Pancreas (tissue), 10 donors: Measurements from ENCODE around the gene LIMS2. TPM values are rescaled to one million over a fixed set of nuclear protein-coding genes. Genes with fewer than 3 reads are reported as not detected.

Source experiments
- ATAC-seq, 4 donors: fragments of 200-7000 bp; cut with Tn5 transposase; one replicate each; pipeline versions ENCODE4 v1.8.0 to v1.9.1; 2020; ENCODE audit warnings: mild to moderate bottlenecking in 4 of 4, moderate library complexity in 4 of 4
- DNase-seq, 6 donors: peaks; one replicate each; pipeline ENCODE4 v3.0.0-alpha.2; 2020
- FAIRE-seq: peaks from 2 replicates; lab custom pipeline; 2012; peaks lifted over from hg19 to GRCh38; lab: Jason Lieb, UNC
- H3K27ac ChIP-seq, 4 donors: fragments of 200-600 bp; sonication (generic); 1 replicate in 3 of 4; 2 replicates in 1 of 4; pipeline versions ENCODE4 v1.5.0 to v1.8.0; 2020
- H3K27me3 ChIP-seq, 4 donors: fragments of 200-600 bp; one replicate each; pipeline ENCODE4 v1.8.0; 2021
- H3K36me3 ChIP-seq, 3 donors: fragments of 200-600 bp; sonication (generic) in 1 of 3; one replicate each; pipeline versions ENCODE4 v1.5.0 to v1.8.0; 2020 to 2021
- H3K4me1 ChIP-seq, 3 donors: fragments of 200-600 bp; one replicate each; pipeline ENCODE4 v1.8.0; 2021
- H3K4me3 ChIP-seq, 4 donors: fragments of 200-600 bp; sonication (generic) in 2 of 4; one replicate each; pipeline versions ENCODE4 v1.5.0 to v1.8.0; 2020 to 2021
- H3K9me3 ChIP-seq, 4 donors: fragments of 200-600 bp; one replicate each; pipeline ENCODE4 v1.8.0; 2021
- CTCF ChIP-seq, 4 donors: fragments of 200-600 bp; sonication (generic) in 3 of 4; IDR thresholded peaks; one replicate each; pipeline versions ENCODE4 v1.5.0 to v1.8.0; 2021; ENCODE audit warnings: antibody characterized with exemption in 4 of 4
- WGBS, 2 donors: extraction: QIAGEN DNeasy Blood & Tissue Kit; methylation state at CpG; one replicate each; pipeline ENCODE4 v1.1.7; 2013; 5-methylcytosine and 5-hydroxymethylcytosine counted together
- intact Hi-C, 3 donors: fragments of 100-400 bp; cut with DNase I; formaldehyde crosslinking; loops; one replicate each; pipeline versions ENCODE4 v1.11.1 to v1.14.2; 2022
- polyA plus RNA-seq, 2 donors: library from polyadenylated mRNA; stranded (reverse); fragments of 200-250 nt; gene quantifications; one replicate each; pipeline ENCODE4 v1.2.3, GENCODE V29; 2013
- total RNA-seq, 6 donors: library from RNA; stranded (reverse); fragmentation: NEBNext Ultra II Directional in 4 of 6; extraction: Animal tissue kit (Norgen Biotek cat#: 25700) in 4 of 6; gene quantifications; one replicate each; pipeline versions ENCODE4 v1.2.1 to v1.2.4, GENCODE V29; 2021 to 2023
- donor health status: healthy with polysubstance abuse.
- donor health status: DM: no; HTN: no; CAD: no; lungs with moderate emphysema.
- donor health status: DM: no; HTN: no; CAD: no.
- donor health status: control.
- donor health status: control.
- donor health status: Bipolar disorder and iron deficiency.
- donor health status: DM: yes; HTN: yes; CAD: no.
- donor health status: DM: no; HTN: no; CAD: no.
- donor health status: DM: no; HTN: no; CAD: no.
- donor health status: DM: yes; HTN: yes; CAD: no.

Gene LIMS2
- total and polyA plus RNA-seq, 8 donors, result 2.2 to 139 (median 5.2) TPM

GRCh38 chr2:127639111-127639474, 36.2 kb downstream of the LIMS2 start:
- intact Hi-C loops, result no loop called here
- Histone ChIP-seq H3K9me3 (no peaks in the 10 kb centered on the region), H3K36me3 (no peaks in the 10 kb centered on the region), H3K4me1 (no peaks in the 10 kb centered on the region), H3K4me3 (no peak overlapping the region), H3K27me3 (no peaks in the 10 kb centered on the region), H3K27ac (no peak overlapping the region)
- no peak for ATAC-seq
- no peak for FAIRE-seq
- no peak for DNase-seq
- TF ChIP-seq CTCF (IDR thresholded peaks at IDR 0.05), result no peak
- 91% methylated on average over 12 to 13 of the region's 13 CpGs for WGBS, 2 donors

GRCh38 chr2:127638361-127639110, 36.8 kb downstream of the LIMS2 start:
- FAIRE-seq (no peak), ATAC-seq (peak in 1 of 4 donors; percentile 37), DNase-seq (peak in 1 of 6 donors; percentile 31)
- intact Hi-C loops, result no loop called here
- Histone ChIP-seq H3K27me3 (no peaks in the 10 kb centered on the region), H3K9me3 (no peaks in the 10 kb centered on the region), H3K4me3 (no peak overlapping the region), H3K27ac (peak overlapping the region in 1 of 4 donors; percentile 62), H3K4me1 (no peaks in the 10 kb centered on the region), H3K36me3 (no peaks in the 10 kb centered on the region)
- 57 to 64% methylated on average over 23 of the region's 23 CpGs for WGBS, 2 donors
- TF ChIP-seq CTCF (IDR thresholded peaks at IDR 0.05), result no peak

- Histone ChIP-seq H3K9me3 (no peaks in the 10 kb centered on the region), H3K4me3 (no peak overlapping the region), H3K27me3 (no peaks in the 10 kb centered on the region), H3K4me1 (no peaks in the 10 kb centered on the region), H3K36me3 (no peaks in the 10 kb centered on the region), H3K27ac (peak overlapping the region in 2 of 4 donors; percentile 27 to 62)
- intact Hi-C loops, result no loop called here
- DNase-seq (peak in 1 of 6 donors; percentile 35), FAIRE-seq (no peak), ATAC-seq (peak in 3 of 4 donors; percentile 20 to 63 (median 44))
- no peak for TF ChIP-seq CTCF (IDR thresholded peaks at IDR 0.05)
- 51 to 71% methylated on average over 8 of the region's 8 CpGs for WGBS, 2 donors
These were observed 37.5 kb downstream of the LIMS2 start for GRCh38 chr2:127637725-127638252.

- no peaks in the 10 kb centered on the region for H3K27me3 ChIP-seq
- no peak overlapping the region for H3K4me3 ChIP-seq
- FAIRE-seq, result no peak
- H3K9me3 ChIP-seq, result no peaks in the 10 kb centered on the region
- 69 to 70% methylated on average over 11 to 13 of the region's 13 CpGs for WGBS, 2 donors
- H3K36me3 ChIP-seq, result no peaks in the 10 kb centered on the region
- no peak overlapping the region for H3K27ac ChIP-seq
- DNase-seq, result peak in 1 of 6 donors; percentile 51
- no peak for TF ChIP-seq CTCF (IDR thresholded peaks at IDR 0.05)
- no peak for ATAC-seq
- intact Hi-C loops, result no loop called here
- H3K4me1 ChIP-seq, result no peaks in the 10 kb centered on the region
These were observed 38.1 kb downstream of the LIMS2 start for GRCh38 chr2:127637236-127637630.
